GM12874 (cell line): ENCODE results near the gene GARRE1.

Experiments used
- TF ChIP-seq, protein P1 (sequence below): IDR thresholded peaks from 2 replicates; pipeline ENCODE4 v1.5.1; 2011; ENCODE audit warnings: low read depth, mild to moderate bottlenecking, control low read depth, low read length, moderate library complexity; ENCODE audit not compliant: insufficient read depth

GARRE1 gene, protein sequence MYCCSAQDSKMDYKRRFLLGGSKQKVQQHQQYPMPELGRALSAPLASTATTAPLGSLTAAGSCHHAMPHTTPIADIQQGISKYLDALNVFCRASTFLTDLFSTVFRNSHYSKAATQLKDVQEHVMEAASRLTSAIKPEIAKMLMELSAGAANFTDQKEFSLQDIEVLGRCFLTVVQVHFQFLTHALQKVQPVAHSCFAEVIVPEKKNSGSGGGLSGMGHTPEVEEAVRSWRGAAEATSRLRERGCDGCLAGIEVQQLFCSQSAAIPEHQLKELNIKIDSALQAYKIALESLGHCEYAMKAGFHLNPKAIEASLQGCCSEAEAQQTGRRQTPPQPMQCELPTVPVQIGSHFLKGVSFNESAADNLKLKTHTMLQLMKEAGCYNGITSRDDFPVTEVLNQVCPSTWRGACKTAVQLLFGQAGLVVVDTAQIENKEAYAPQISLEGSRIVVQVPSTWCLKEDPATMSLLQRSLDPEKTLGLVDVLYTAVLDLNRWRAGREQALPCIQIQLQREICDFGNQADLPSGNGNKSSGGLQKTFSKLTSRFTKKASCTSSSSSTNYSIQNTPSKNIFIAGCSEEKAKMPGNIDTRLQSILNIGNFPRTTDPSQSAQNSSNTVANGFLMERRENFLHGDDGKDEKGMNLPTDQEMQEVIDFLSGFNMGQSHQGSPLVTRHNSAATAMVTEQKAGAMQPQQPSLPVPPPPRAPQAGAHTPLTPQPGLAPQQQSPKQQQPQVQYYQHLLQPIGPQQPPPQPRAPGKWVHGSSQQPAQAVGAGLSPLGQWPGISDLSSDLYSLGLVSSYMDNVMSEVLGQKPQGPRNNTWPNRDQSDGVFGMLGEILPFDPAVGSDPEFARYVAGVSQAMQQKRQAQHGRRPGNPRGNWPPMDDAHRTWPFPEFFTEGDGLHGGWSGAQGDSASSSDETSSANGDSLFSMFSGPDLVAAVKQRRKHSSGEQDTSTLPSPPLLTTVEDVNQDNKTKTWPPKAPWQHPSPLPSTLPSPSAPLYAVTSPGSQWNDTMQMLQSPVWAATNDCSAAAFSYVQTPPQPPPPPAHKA (N-terminal part only)

DNA sequence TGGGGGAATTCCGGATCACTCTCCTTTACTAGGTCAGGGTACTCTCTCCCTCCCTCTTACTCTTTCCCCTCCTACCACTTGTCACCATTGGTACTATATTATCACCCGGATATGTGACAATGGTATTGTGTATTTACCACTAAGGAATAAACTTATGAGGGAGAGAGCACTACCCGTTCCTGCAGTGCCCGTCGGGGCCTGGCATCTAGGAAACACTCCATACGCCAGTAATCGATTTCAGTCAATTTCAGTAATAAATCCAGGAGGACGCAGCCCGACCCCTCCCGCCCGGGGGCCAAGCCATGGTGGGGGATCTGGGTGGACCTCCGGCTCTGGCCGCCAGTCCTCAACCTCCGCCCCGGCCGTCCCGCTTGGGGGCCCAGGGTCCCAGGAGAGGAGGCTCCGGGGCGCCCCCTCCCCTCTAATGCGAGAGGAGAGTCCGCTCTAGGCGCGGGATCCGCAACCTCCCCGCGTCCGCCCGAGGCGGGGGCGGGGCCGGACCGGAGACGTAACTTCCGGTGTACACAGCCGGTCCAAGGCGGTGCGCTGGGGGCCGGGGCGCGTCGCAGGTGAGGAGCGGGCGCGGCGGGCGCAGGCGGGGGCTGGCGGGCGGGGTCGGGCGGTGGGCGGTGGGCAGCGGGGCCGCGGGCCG lies at the start of gene GARRE1:
Gene GARRE1, plus strand, starts transcription at position 509 of the 652 bp plus-strand sequence. CDS start 45,920 bp downstream, outside the sequence.
- TF ChIP-seq, protein P1, sequence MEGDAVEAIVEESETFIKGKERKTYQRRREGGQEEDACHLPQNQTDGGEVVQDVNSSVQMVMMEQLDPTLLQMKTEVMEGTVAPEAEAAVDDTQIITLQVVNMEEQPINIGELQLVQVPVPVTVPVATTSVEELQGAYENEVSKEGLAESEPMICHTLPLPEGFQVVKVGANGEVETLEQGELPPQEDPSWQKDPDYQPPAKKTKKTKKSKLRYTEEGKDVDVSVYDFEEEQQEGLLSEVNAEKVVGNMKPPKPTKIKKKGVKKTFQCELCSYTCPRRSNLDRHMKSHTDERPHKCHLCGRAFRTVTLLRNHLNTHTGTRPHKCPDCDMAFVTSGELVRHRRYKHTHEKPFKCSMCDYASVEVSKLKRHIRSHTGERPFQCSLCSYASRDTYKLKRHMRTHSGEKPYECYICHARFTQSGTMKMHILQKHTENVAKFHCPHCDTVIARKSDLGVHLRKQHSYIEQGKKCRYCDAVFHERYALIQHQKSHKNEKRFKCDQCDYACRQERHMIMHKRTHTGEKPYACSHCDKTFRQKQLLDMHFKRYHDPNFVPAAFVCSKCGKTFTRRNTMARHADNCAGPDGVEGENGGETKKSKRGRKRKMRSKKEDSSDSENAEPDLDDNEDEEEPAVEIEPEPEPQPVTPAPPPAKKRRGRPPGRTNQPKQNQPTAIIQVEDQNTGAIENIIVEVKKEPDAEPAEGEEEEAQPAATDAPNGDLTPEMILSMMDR = no peak

GRCh38 chr19:34208291-34208884 lies 46.0 kb upstream of the GARRE1 start:
- TF ChIP-seq, protein P1 = no peak

GRCh38 chr19:34209726-34210125 lies 44.6 kb upstream of the GARRE1 start:
- TF ChIP-seq, protein P1 = no peak

- TF ChIP-seq, protein P1 = no peak
These were observed 41.1 kb upstream of the GARRE1 start for GRCh38 chr19:34213283-34213682.

GRCh38 chr19:34214040-34214439 lies 40.3 kb upstream of the GARRE1 start:
- TF ChIP-seq, protein P1 = no peak

- TF ChIP-seq, protein P1 = no peak
These were observed 39.2 kb upstream of the GARRE1 start for GRCh38 chr19:34215006-34215665.
